ENCODE results near the gene TBCEL.
A peak's percentile ranks its signal among the peaks of the same experiment; 100 is the strongest.
"Not testable (repeated sequence)": the region's sequence is repeated elsewhere in the genome, so short reads cannot be mapped to it uniquely, and the experiment has no call there.

Gene TBCEL

GRCh38 chr11:121023848-121024751, at the start of gene TBCEL:
TBCEL (plus strand) TSS chr11:121024102; CDS start chr11:121045691, 21,589 bp downstream.
- DNase-seq (ENCODE audit: low spot score), result peak; percentile 82

- no peak for DNase-seq (ENCODE audit: low spot score)
Observed at GRCh38 chr11:120974466-120974865, 49.4 kb upstream of the TBCEL start.

GRCh38 chr11:120974965-120975364, 48.9 kb upstream of the TBCEL start:
- DNase-seq (ENCODE audit: low spot score), result no peak

GRCh38 chr11:120977266-120978137, 46.4 kb upstream of the TBCEL start:
- no peak for DNase-seq (ENCODE audit: low spot score)

- DNase-seq (ENCODE audit: low spot score), result no peak
Observed at GRCh38 chr11:120978701-120979100, 45.2 kb upstream of the TBCEL start.

- DNase-seq (ENCODE audit: low spot score), result peak; percentile 30
Observed at GRCh38 chr11:120985718-120986569, 38.0 kb upstream of the TBCEL start.

- no peak for DNase-seq (ENCODE audit: low spot score)
Observed at GRCh38 chr11:120988603-120989002, 35.3 kb upstream of the TBCEL start.

GRCh38 chr11:120991830-120992686, 31.8 kb upstream of the TBCEL start:
- DNase-seq (ENCODE audit: low spot score), result no peak

GRCh38 chr11:120994091-120994859, 29.6 kb upstream of the TBCEL start:
- DNase-seq (ENCODE audit: low spot score), result no peak

- no peak for DNase-seq (ENCODE audit: low spot score)
Observed at GRCh38 chr11:120995184-120995583, 28.7 kb upstream of the TBCEL start.

- DNase-seq (ENCODE audit: low spot score), result no peak
Observed at GRCh38 chr11:120996973-120997372, 26.9 kb upstream of the TBCEL start.

- no peak for DNase-seq (ENCODE audit: low spot score)
Observed at GRCh38 chr11:120998581-120998980, 25.3 kb upstream of the TBCEL start.

GRCh38 chr11:121004206-121004840, 19.6 kb upstream of the TBCEL start:
- no peak for DNase-seq (ENCODE audit: low spot score)

GRCh38 chr11:121006922-121007321, 17.0 kb upstream of the TBCEL start:
- DNase-seq (ENCODE audit: low spot score), result no peak

GRCh38 chr11:121008551-121008950, 15.4 kb upstream of the TBCEL start:
- no peak for DNase-seq (ENCODE audit: low spot score)

- no peak for DNase-seq (ENCODE audit: low spot score)
Observed at GRCh38 chr11:121012091-121012490, 11.8 kb upstream of the TBCEL start.

- no peak for DNase-seq (ENCODE audit: low spot score)
Observed at GRCh38 chr11:121018746-121019145, 5.2 kb upstream of the TBCEL start.

GRCh38 chr11:121021718-121022117, 2.2 kb upstream of the TBCEL start:
- not testable (repeated sequence) for DNase-seq (ENCODE audit: low spot score)

GRCh38 chr11:121024989-121025388, 1.1 kb downstream of the TBCEL start:
- no peak for DNase-seq (ENCODE audit: low spot score)

GRCh38 chr11:121029153-121029552, 5.3 kb downstream of the TBCEL start:
- no peak for DNase-seq (ENCODE audit: low spot score)

Data from CD4-positive, alpha-beta T cell treated with Interleukin-6 at 100 ng/mL for 8 hours (primary cell).